ENCODE data around the gene SLC16A9. TPM values are rescaled to one million over a fixed set of nuclear protein-coding genes. Genes with fewer than 3 reads are reported as not detected.
A peak's percentile ranks its signal among the peaks of the same experiment; 100 is the strongest.
"Not testable (repeated sequence)": the region's sequence is repeated elsewhere in the genome, so short reads cannot be mapped to it uniquely, and the experiment has no call there.

The SLC16A9 gene
- total and polyA plus RNA-seq, 12 donors: 129 to 382 (median 189) TPM

- intact Hi-C loops (cut with DNase I): no loop called here
- 85 to 94% (median 86%) methylated on average over 4 of the region's 4 CpGs for WGBS, 4 donors
- Histone ChIP-seq H3K27ac (no peak overlapping the region), H3K36me3 (replicated peaks in 1 of 2) (peaks cover 0 to 14% of the 10 kb centered on the region in 2 donors), H3K27me3 (no peaks in the 10 kb centered on the region), H3K4me3 (no peak overlapping the region), H3K4me1 (replicated peaks in 1 of 2) (peaks cover 0 to 24% of the 10 kb centered on the region in 2 donors), H3K9me3 (replicated peaks in 1 of 3) (no peaks in the 10 kb centered on the region)
- no peak for DNase-seq
- TF ChIP-seq CTCF (IDR thresholded peaks at IDR 0.05): no peak
- no peak for TF ChIP-seq POLR2A (IDR thresholded peaks at IDR 0.05)
Observed at GRCh38 chr10:59668096-59668495, 41.6 kb downstream of the SLC16A9 start.

GRCh38 chr10:59666310-59666709 lies 43.3 kb downstream of the SLC16A9 start:
- H3K27ac ChIP-seq: peak overlapping the region in 1 of 5 donors; percentile 13
- H3K4me1 ChIP-seq (replicated peaks in 1 of 2): peaks cover 0 to 21% of the 10 kb centered on the region in 2 donors
- TF ChIP-seq POLR2A (IDR thresholded peaks at IDR 0.05) (no peak), CTCF (IDR thresholded peaks at IDR 0.05) (no peak)
- H3K4me3 ChIP-seq: no peak overlapping the region
- DNase-seq: no peak
- H3K9me3 ChIP-seq (replicated peaks in 1 of 3): no peaks in the 10 kb centered on the region
- intact Hi-C loops (cut with DNase I): no loop called here
- H3K27me3 ChIP-seq: no peaks in the 10 kb centered on the region
- no peaks in the 10 kb centered on the region for H3K36me3 ChIP-seq (replicated peaks in 1 of 2)

GRCh38 chr10:59663213-59663612 lies 46.4 kb downstream of the SLC16A9 start:
- H3K27me3 ChIP-seq; H3K4me3 ChIP-seq; intact Hi-C loops (cut with DNase I); H3K9me3 ChIP-seq (replicated peaks in 1 of 3); DNase-seq; H3K36me3 ChIP-seq (replicated peaks in 1 of 2); H3K27ac ChIP-seq: not testable (repeated sequence)
- WGBS, 4 donors: 86 to 99% (median 97%) methylated on average over 7 of the region's 7 CpGs
- H3K4me1 ChIP-seq (replicated peaks in 1 of 2): peaks cover 8 to 28% of the 10 kb centered on the region in 2 donors

- H3K4me1 ChIP-seq (replicated peaks in 1 of 2): peaks cover 19 to 33% of the 10 kb centered on the region in 2 donors
- TF ChIP-seq CTCF (IDR thresholded peaks at IDR 0.05) (no peak), POLR2A (IDR thresholded peaks at IDR 0.05) (no peak)
- H3K9me3 ChIP-seq (replicated peaks in 1 of 3): no peaks in the 10 kb centered on the region
- DNase-seq: no peak
- no peaks in the 10 kb centered on the region for H3K36me3 ChIP-seq (replicated peaks in 1 of 2)
- 94 to 100% (median 94%) methylated on average over 1 of the region's 1 CpG for WGBS, 4 donors
- H3K27ac ChIP-seq: peak overlapping the region in 3 of 5 donors; percentile 20 to 58 (median 45)
- intact Hi-C loops (cut with DNase I): no loop called here
- H3K27me3 ChIP-seq: no peaks in the 10 kb centered on the region
- H3K4me3 ChIP-seq: no peak overlapping the region
Observed at GRCh38 chr10:59657724-59658123, 51.9 kb downstream of the SLC16A9 start.

- TF ChIP-seq CTCF (IDR thresholded peaks at IDR 0.05) (no peak), POLR2A (IDR thresholded peaks at IDR 0.05) (no peak)
- no peaks in the 10 kb centered on the region for H3K27me3 ChIP-seq
- peaks cover 0 to 3% of the 10 kb centered on the region in 2 donors for H3K36me3 ChIP-seq (replicated peaks in 1 of 2)
- peaks cover 19 to 26% of the 10 kb centered on the region in 2 donors for H3K4me1 ChIP-seq (replicated peaks in 1 of 2)
- 42 to 56% (median 54%) methylated on average over 1 of the region's 1 CpG for WGBS, 4 donors
- DNase-seq: no peak
- H3K27ac ChIP-seq: peak overlapping the region in 2 of 5 donors; percentile 13 to 31
- intact Hi-C loops (cut with DNase I): no loop called here
- H3K4me3 ChIP-seq: no peak overlapping the region
- H3K9me3 ChIP-seq (replicated peaks in 1 of 3): no peaks in the 10 kb centered on the region
Observed at GRCh38 chr10:59655309-59655708, 54.3 kb downstream of the SLC16A9 start.
